ENCODE results near the gene OCLN. TPM values are rescaled to one million over a fixed set of nuclear protein-coding genes. Genes with fewer than 3 reads are reported as not detected.

OCLN gene
- total and polyA plus RNA-seq, 9 of the 15 experiments (the other 6 are each of a cell fraction or from before 2014, with no cell fraction given): 0.05 to 0.29 (median 0.15) TPM

GRCh38 chr5:69522035-69522434, 29.4 kb downstream of the OCLN start:
- TF ChIP-seq EWSR1 (IDR thresholded peaks at IDR 0.05; ENCODE audit: borderline replicate concordance, low read depth, partially characterized antibody): no peak
- TF ChIP-seq ZNF695 (CRISPR knock-in tag; IDR thresholded peaks at IDR 0.05): no peak
- TF ChIP-seq CHD4 (IDR thresholded peaks at IDR 0.05; ENCODE audit: insufficient read depth, insufficient replicate concordance, low read depth, low read length, poor library complexity, severe bottlenecking): no peak
- TF ChIP-seq NCOA2 (IDR thresholded peaks at IDR 0.05; ENCODE audit: partially characterized antibody in 2 of 2): no peak
- no peak for TF ChIP-seq ZKSCAN3 (CRISPR knock-in tag; IDR thresholded peaks at IDR 0.05)
- Histone ChIP-seq H3K27ac (ENCODE audit: extremely low read depth, low read depth, low read length) (no peak overlapping the region), H3K36me3 (ENCODE audit: control insufficient read depth, insufficient read depth, low read length) (no peaks in the 10 kb centered on the region), H3K9me3 (replicated peaks; ENCODE audit: control insufficient read depth, insufficient read depth, low read depth, low read length) (no peaks in the 10 kb centered on the region), H3K4me2 (ENCODE audit: insufficient read depth, low read length) (no peak overlapping the region), H3K79me2 (ENCODE audit: control insufficient read depth, insufficient read depth, low read length) (no peaks in the 10 kb centered on the region), H2AFZ (ENCODE audit: low read depth, low read length) (no peak overlapping the region), H3K9me1 (ENCODE audit: control insufficient read depth, insufficient read depth, low read length) (no peaks in the 10 kb centered on the region), H3K27me3 (ENCODE audit: control insufficient read depth in 2 of 2, insufficient read depth in 2 of 2, low read length in 2 of 2) (peaks cover 8 to 21% of the 10 kb centered on the region in 2 experiments; a peak in 4 of 5 replicates), H3K4me1 (replicated peaks in 1 of 2; ENCODE audit: control insufficient read depth in 2 of 2, insufficient read depth in 2 of 2, low read length in 2 of 2) (no peaks in the 10 kb centered on the region), H3K4me3 (no peak overlapping the region), H4K20me1 (replicated peaks; ENCODE audit: control insufficient read depth, insufficient read depth, low read length) (no peaks in the 10 kb centered on the region), H3K9ac (ENCODE audit: insufficient read depth in 1 of 2, low read depth in 2 of 2, low read length in 2 of 2) (no peak overlapping the region)
- WGBS (ENCODE audit: insufficient coverage, low coverage, missing lambda C conversion rate): 2% methylated on average over 3 of the region's 3 CpGs
- DNase-seq (ENCODE audit: extremely low read depth in 1 of 4, low spot score in 3 of 4): no peak
- ATAC-seq: no peak
- in situ Hi-C loops (cut with MboI): no loop called here
- no peak for FAIRE-seq
- ChIA-PET CTCF (ENCODE audit: low intra/inter-chr PET ratio) (no interaction called here), POLR2A (no interaction called here)
- no TSS peak for BruUV-seq (replicated peaks)
- intact Hi-C loops (cut with micrococcal nuclease): no loop called here

GRCh38 chr5:69525490-69525889, 32.9 kb downstream of the OCLN start:
- WGBS (ENCODE audit: insufficient coverage, low coverage, missing lambda C conversion rate): 2% methylated on average over 2 of the region's 2 CpGs
- no peaks in the 10 kb centered on the region for H4K20me1 ChIP-seq (replicated peaks; ENCODE audit: control insufficient read depth, insufficient read depth, low read length)
- H3K4me2 ChIP-seq (ENCODE audit: insufficient read depth, low read length): no peak overlapping the region
- CTCF ChIA-PET (ENCODE audit: low intra/inter-chr PET ratio): no interaction called here
- intact Hi-C loops (cut with micrococcal nuclease) (no loop called here), in situ Hi-C loops (cut with MboI) (loop anchor here (25.0 kb wide), 1 partner anchor 912 kb away; no protein-coding TSS in a partner anchor)
- no peak overlapping the region for H2AFZ ChIP-seq (ENCODE audit: low read depth, low read length)
- POLR2A ChIA-PET: no interaction called here
- H3K9me3 ChIP-seq (replicated peaks; ENCODE audit: control insufficient read depth, insufficient read depth, low read depth, low read length): no peaks in the 10 kb centered on the region
- no peak overlapping the region for H3K9ac ChIP-seq (ENCODE audit: insufficient read depth in 1 of 2, low read depth in 2 of 2, low read length in 2 of 2)
- no peaks in the 10 kb centered on the region for H3K9me1 ChIP-seq (ENCODE audit: control insufficient read depth, insufficient read depth, low read length)
- H3K4me3 ChIP-seq: no peak overlapping the region
- no TSS peak for BruUV-seq (replicated peaks)
- no peak for FAIRE-seq
- no peaks in the 10 kb centered on the region for H3K79me2 ChIP-seq (ENCODE audit: control insufficient read depth, insufficient read depth, low read length)
- no peak for DNase-seq (ENCODE audit: extremely low read depth in 1 of 4, low spot score in 3 of 4)
- H3K4me1 ChIP-seq (replicated peaks in 1 of 2; ENCODE audit: control insufficient read depth in 2 of 2, insufficient read depth in 2 of 2, low read length in 2 of 2): no peaks in the 10 kb centered on the region
- no peak for ATAC-seq
- H3K36me3 ChIP-seq (ENCODE audit: control insufficient read depth, insufficient read depth, low read length): no peaks in the 10 kb centered on the region
- H3K27ac ChIP-seq (ENCODE audit: extremely low read depth, low read depth, low read length): no peak overlapping the region
- peaks cover 18 to 19% of the 10 kb centered on the region in 2 experiments for H3K27me3 ChIP-seq (ENCODE audit: control insufficient read depth in 2 of 2, insufficient read depth in 2 of 2, low read length in 2 of 2)
- TF ChIP-seq MAFF (IDR thresholded peaks at IDR 0.05; ENCODE audit: low read length): peak; percentile 65
- no peak for TF ChIP-seq ZNF165 (CRISPR knock-in tag; IDR thresholded peaks at IDR 0.05; ENCODE audit: borderline replicate concordance)
- TF ChIP-seq SIN3A (IDR thresholded peaks at IDR 0.05; ENCODE audit: borderline replicate concordance in 2 of 2, control insufficient read depth in 1 of 2, low read depth in 2 of 2, low read length in 2 of 2): no peak
- peak; percentile 44; the same call in 1 of the 2 replicates for TF ChIP-seq MAFK (IDR thresholded peaks at IDR 0.05; ENCODE audit: low read length)
- TF ChIP-seq SMARCA5 (IDR thresholded peaks at IDR 0.05): no peak
- no peak for TF ChIP-seq ZNF592 (IDR thresholded peaks at IDR 0.05)
- TF ChIP-seq MAFG (tag; conservative IDR thresholded peaks at IDR 0.05): peak; percentile 68
- no peak for TF ChIP-seq SPI1 (IDR thresholded peaks at IDR 0.05; ENCODE audit: borderline replicate concordance, low read depth, low read length)
- TF ChIP-seq C11orf30 (IDR thresholded peaks at IDR 0.05; ENCODE audit: low read depth): peak; percentile 63; the same call in 1 of the 2 replicates

Data from K562 (cell line).